GM19468 (cell line): ENCODE results near the gene DHH.

Experiments
- ATAC-seq: cut with Tn5 transposase; IDR thresholded peaks from one replicate; pipeline ENCODE4 v1.9.1; 2021; ENCODE audit warnings: mild to moderate bottlenecking, moderate library complexity, moderate number of reproducible peaks; ENCODE audit not compliant: unreplicated experiment; ENCODE audit errors: extremely low read depth

DHH gene

GRCh38 chr12:49109641-49110463 is 15.3 kb upstream of the DHH start:
- no peak for ATAC-seq

- ATAC-seq = no peak
Measured at GRCh38 chr12:49108958-49109404, 14.4 kb upstream of the DHH start.

GRCh38 chr12:49105504-49106084 is 11.0 kb upstream of the DHH start:
- no peak for ATAC-seq

GRCh38 chr12:49104822-49105221 is 10.2 kb upstream of the DHH start:
- no peak for ATAC-seq

- ATAC-seq = no peak
Measured at GRCh38 chr12:49100380-49100779, 5.8 kb upstream of the DHH start.

GRCh38 chr12:49098703-49099102 is 4.1 kb upstream of the DHH start:
- no peak for ATAC-seq

GRCh38 chr12:49098035-49098451 is 3.4 kb upstream of the DHH start:
- no peak for ATAC-seq

GRCh38 chr12:49097381-49097780 is 2.8 kb upstream of the DHH start:
- no peak for ATAC-seq

GRCh38 chr12:49094975-49095365 is 369 bp upstream of the DHH start:
- no peak for ATAC-seq

- ATAC-seq = no peak
Measured at GRCh38 chr12:49093792-49094159, 825 bp downstream of the DHH start.

- no peak for ATAC-seq
Measured at GRCh38 chr12:49092816-49093406, 1.7 kb downstream of the DHH start.

GRCh38 chr12:49092086-49092815 is 2.4 kb downstream of the DHH start:
- no peak for ATAC-seq

- ATAC-seq = no peak
Measured at GRCh38 chr12:49091836-49092085, 2.8 kb downstream of the DHH start.

GRCh38 chr12:49091056-49091835 is 3.4 kb downstream of the DHH start:
- no peak for ATAC-seq

GRCh38 chr12:49089821-49090773 is 4.5 kb downstream of the DHH start:
- ATAC-seq = no peak

GRCh38 chr12:49088932-49089330 is 5.7 kb downstream of the DHH start:
- ATAC-seq = no peak

- ATAC-seq = no peak
Measured at GRCh38 chr12:49088150-49088931, 6.3 kb downstream of the DHH start.

GRCh38 chr12:49086116-49086515 is 8.5 kb downstream of the DHH start:
- no peak for ATAC-seq

GRCh38 chr12:49084438-49084837 is 10.2 kb downstream of the DHH start:
- no peak for ATAC-seq
